PC-9 (cell line): ENCODE results near the gene MAGI1. TPM values are rescaled to one million over a fixed set of nuclear protein-coding genes. Genes with fewer than 3 reads are reported as not detected.
"Not testable (repeated sequence)": the region's sequence is repeated elsewhere in the genome, so short reads cannot be mapped to it uniquely, and the experiment has no call there.

Experiments used
- BruUV-seq: library from RNA; stranded (reverse); fragments of 400-500 nt; replicated peaks from 2 replicates; lab custom pipeline; 2021; lab: Mats Ljungman, UMichigan
- CTCF ChIA-PET: fragments of 300-600 bp; sonication (Branson Sonifier 250); formaldehyde crosslinking; loops from one replicate; lab custom pipeline; 2022; ENCODE audit warnings: antibody characterized with exemption; lab: Charles Lee
- POLR2A ChIA-PET: fragments of 300-600 bp; sonication (Branson Sonifier 250); formaldehyde crosslinking; loops from one replicate; lab custom pipeline; 2022; ENCODE audit warnings: antibody characterized with exemption; ENCODE audit not compliant: unreplicated experiment; lab: Charles Lee
- DNase-seq, 2 experiments: peaks; one replicate each; pipeline versions ENCODE4 v3.0.0 to v3.0.0-alpha.2; 2015 to 2022; ENCODE audit warnings: mixed read lengths in 1 of 2
- H2AFZ ChIP-seq: fragments of 200-600 bp; sonication (generic); 2 replicates; pipeline ENCODE4 v1.8.1; 2017; ENCODE audit warnings: antibody characterized with exemption
- H3F3A ChIP-seq: fragments of 200-600 bp; sonication (generic); 2 replicates; pipeline ENCODE4 v1.8.1; 2017; ENCODE audit warnings: antibody characterized with exemption, mild to moderate bottlenecking, low read depth; ENCODE audit not compliant: insufficient read depth
- H3K27ac ChIP-seq: fragments of 200-600 bp; sonication (generic); 2 replicates; pipeline ENCODE4 v1.6.1; 2016; ENCODE audit warnings: mixed run types
- H3K27me3 ChIP-seq: fragments of 200-600 bp; sonication (generic); 2 replicates; pipeline ENCODE4 v1.6.1; 2016; ENCODE audit warnings: low read depth, mixed run types; ENCODE audit not compliant: insufficient read depth
- H3K36me3 ChIP-seq: fragments of 200-600 bp; sonication (generic); 2 replicates; pipeline ENCODE4 v1.6.1; 2016; ENCODE audit warnings: low read depth, mixed run types
- H3K4me1 ChIP-seq: fragments of 200-600 bp; sonication (generic); replicated peaks from 2 replicates; pipeline ENCODE4 v1.6.1; 2016; ENCODE audit warnings: mixed run types; ENCODE audit not compliant: insufficient read depth
- H3K4me2 ChIP-seq: fragments of 200-600 bp; sonication (generic); 2 replicates; pipeline ENCODE4 v1.6.1; 2017; ENCODE audit warnings: mixed run types
- H3K4me3 ChIP-seq: fragments of 200-600 bp; sonication (generic); 2 replicates; pipeline ENCODE4 v1.6.1; 2016; ENCODE audit warnings: mixed run types
- H3K79me2 ChIP-seq: fragments of 200-600 bp; sonication (generic); 2 replicates; pipeline ENCODE4 v1.6.1; 2017; ENCODE audit warnings: low read depth, mixed run types
- H3K9me2 ChIP-seq: fragments of 200-600 bp; sonication (generic); 2 replicates; pipeline ENCODE4 v1.8.1; 2017; ENCODE audit warnings: mild to moderate bottlenecking; ENCODE audit not compliant: insufficient read depth
- H3K9me3 ChIP-seq: fragments of 200-600 bp; sonication (generic); 2 replicates; pipeline ENCODE4 v1.8.1; 2016; ENCODE audit warnings: low read depth; ENCODE audit not compliant: insufficient read depth
- H4K20me1 ChIP-seq: fragments of 200-600 bp; sonication (generic); 2 replicates; pipeline ENCODE4 v1.8.1; 2017; ENCODE audit not compliant: insufficient read depth
- EZH2 ChIP-seq: fragments of 200-600 bp; sonication (generic); IDR thresholded peaks from 2 replicates; pipeline ENCODE4 v1.8.0; 2017; ENCODE audit warnings: antibody characterized with exemption, low read depth
- intact Hi-C: fragments of 100-400 bp; cut with micrococcal nuclease; formaldehyde crosslinking; loops from one replicate; pipeline ENCODE4 v1.10.0; 2022; ENCODE audit not compliant: unreplicated experiment
- total RNA-seq: library from RNA; stranded (reverse); gene quantifications from 2 replicates; pipeline ENCODE4 v1.2.3, GENCODE V29; 2021
- TF ChIP-seq, protein P1 (sequence below): fragments of 200-600 bp; sonication (generic); conservative IDR thresholded peaks from 2 replicates; pipeline ENCODE4 v1.6.1; 2017; ENCODE audit warnings: mixed run types, antibody characterized with exemption, mild to moderate bottlenecking, moderate library complexity

The MAGI1 gene
- total RNA-seq, 1 experiment from 2014 or later, result 23.3 TPM

DNA sequence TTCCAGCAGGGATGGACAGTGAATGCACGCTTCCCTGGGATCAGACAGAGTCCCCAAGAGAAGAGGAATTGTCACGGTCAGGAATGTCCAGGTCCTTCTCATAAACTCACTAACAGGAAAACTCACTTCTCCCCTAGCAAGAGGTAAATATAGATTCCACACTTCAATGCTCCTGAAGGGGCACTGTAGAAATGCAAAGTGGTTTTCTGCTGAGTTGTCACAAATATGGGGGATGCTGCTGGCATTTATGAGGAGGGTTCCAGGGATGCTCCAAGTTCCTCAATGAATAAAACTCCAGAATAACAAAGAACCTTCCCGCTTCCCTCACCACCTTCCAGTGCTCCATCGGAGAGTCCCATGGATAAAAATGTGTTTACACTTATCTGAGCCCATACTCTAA is 423.4 kb downstream of the MAGI1 start:
- H2AFZ ChIP-seq, result no peak overlapping the region
- no peaks in the 10 kb centered on the region for H3K27me3 ChIP-seq
- intact Hi-C loops, result no loop called here
- ChIA-PET CTCF (no interaction called here), POLR2A (no interaction called here)
- no peak overlapping the region for H3K4me2 ChIP-seq
- H3K36me3 ChIP-seq, result no peaks in the 10 kb centered on the region
- no peak for DNase-seq
- no peaks in the 10 kb centered on the region for H3K79me2 ChIP-seq
- no TSS peak for BruUV-seq
- no peak overlapping the region for H3K27ac ChIP-seq
- H3K9me3 ChIP-seq, result no peaks in the 10 kb centered on the region
- no peaks in the 10 kb centered on the region; the same call in 1 of the 2 replicates for H4K20me1 ChIP-seq
- TF ChIP-seq, protein P1, sequence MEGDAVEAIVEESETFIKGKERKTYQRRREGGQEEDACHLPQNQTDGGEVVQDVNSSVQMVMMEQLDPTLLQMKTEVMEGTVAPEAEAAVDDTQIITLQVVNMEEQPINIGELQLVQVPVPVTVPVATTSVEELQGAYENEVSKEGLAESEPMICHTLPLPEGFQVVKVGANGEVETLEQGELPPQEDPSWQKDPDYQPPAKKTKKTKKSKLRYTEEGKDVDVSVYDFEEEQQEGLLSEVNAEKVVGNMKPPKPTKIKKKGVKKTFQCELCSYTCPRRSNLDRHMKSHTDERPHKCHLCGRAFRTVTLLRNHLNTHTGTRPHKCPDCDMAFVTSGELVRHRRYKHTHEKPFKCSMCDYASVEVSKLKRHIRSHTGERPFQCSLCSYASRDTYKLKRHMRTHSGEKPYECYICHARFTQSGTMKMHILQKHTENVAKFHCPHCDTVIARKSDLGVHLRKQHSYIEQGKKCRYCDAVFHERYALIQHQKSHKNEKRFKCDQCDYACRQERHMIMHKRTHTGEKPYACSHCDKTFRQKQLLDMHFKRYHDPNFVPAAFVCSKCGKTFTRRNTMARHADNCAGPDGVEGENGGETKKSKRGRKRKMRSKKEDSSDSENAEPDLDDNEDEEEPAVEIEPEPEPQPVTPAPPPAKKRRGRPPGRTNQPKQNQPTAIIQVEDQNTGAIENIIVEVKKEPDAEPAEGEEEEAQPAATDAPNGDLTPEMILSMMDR, result no peak
- TF ChIP-seq EZH2, result no peak
- no peaks in the 10 kb centered on the region for H3K4me1 ChIP-seq
- H3F3A ChIP-seq, result no peaks in the 10 kb centered on the region
- H3K9me2 ChIP-seq, result no peaks in the 10 kb centered on the region
- H3K4me3 ChIP-seq, result no peak overlapping the region

DNA sequence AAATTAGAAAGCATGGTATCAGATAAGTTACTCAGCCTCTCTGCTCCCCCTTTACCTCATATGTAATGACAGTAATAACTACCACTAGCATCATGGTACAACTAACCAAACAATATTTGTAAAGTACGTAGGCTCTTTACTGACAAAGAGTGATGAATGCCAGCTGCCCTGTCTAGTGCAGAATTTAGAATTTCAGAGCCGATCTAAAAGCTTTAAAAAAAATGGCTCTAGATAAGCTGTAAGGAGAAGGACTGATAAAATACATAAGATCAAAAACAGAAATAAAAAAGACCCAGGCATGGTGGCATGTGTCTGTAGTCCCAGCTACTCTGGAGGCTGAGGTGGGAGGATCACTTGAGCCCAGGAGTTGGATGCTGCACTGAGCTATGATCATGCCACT is 424.1 kb downstream of the MAGI1 start:
- CTCF ChIA-PET, result no interaction called here
- no peaks in the 10 kb centered on the region for H3K27me3 ChIP-seq
- H2AFZ ChIP-seq, result no peak overlapping the region
- H3F3A ChIP-seq, result no peaks in the 10 kb centered on the region
- intact Hi-C loops, result no loop called here
- H3K4me2 ChIP-seq, result no peak overlapping the region
- no peaks in the 10 kb centered on the region for H3K79me2 ChIP-seq
- no peaks in the 10 kb centered on the region for H3K36me3 ChIP-seq
- no peak for DNase-seq
- no TSS peak for BruUV-seq
- no peaks in the 10 kb centered on the region for H3K4me1 ChIP-seq
- no peak overlapping the region for H3K27ac ChIP-seq
- H3K9me3 ChIP-seq, result no peaks in the 10 kb centered on the region
- no peak overlapping the region for H3K4me3 ChIP-seq
- no peaks in the 10 kb centered on the region for H3K9me2 ChIP-seq
- POLR2A ChIA-PET, result no interaction called here
- TF ChIP-seq EZH2, result no peak
- TF ChIP-seq, protein P1, result no peak
- no peaks in the 10 kb centered on the region; the same call in 1 of the 2 replicates for H4K20me1 ChIP-seq

DNA sequence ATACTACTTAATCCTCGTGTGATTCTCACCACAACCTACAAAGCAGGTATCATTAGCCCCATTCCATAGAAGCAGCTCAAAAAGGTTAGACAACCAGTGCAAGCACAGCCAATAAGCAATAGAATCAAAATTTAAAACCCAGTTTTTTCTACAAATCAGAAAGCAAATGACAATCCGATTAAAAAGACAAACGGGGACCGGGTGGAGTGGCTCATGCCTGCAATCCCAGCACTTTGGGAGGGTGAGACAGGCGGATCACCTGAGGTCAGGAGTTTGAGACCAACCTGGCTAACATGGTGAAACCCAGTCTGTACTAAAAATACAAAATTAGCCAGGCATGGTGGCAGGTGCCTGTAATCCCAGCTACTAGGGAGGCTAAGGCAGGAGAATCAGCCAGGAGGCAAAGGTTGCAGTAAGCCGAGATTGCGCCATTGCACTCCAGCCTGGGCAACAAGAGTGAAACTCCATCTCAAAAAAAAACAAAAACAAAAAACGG is 430.7 kb downstream of the MAGI1 start:
- CTCF ChIA-PET, H3K79me2 ChIP-seq, H3K36me3 ChIP-seq, H3K9me3 ChIP-seq, DNase-seq, H3K4me2 ChIP-seq, H3K27me3 ChIP-seq, BruUV-seq, H3F3A ChIP-seq, H3K27ac ChIP-seq, H2AFZ ChIP-seq, H3K9me2 ChIP-seq, H3K4me3 ChIP-seq, intact Hi-C loops: not testable (repeated sequence)
- H4K20me1 ChIP-seq, result peaks cover 25% of the 10 kb centered on the region; the same call in 1 of the 2 replicates
- peaks cover 20% of the 10 kb centered on the region for H3K4me1 ChIP-seq
- POLR2A ChIA-PET, result interaction anchor here (0.6 kb wide), 1 partner anchor 445 kb away, joined by 4 read pairs; no protein-coding TSS in a partner anchor

DNA sequence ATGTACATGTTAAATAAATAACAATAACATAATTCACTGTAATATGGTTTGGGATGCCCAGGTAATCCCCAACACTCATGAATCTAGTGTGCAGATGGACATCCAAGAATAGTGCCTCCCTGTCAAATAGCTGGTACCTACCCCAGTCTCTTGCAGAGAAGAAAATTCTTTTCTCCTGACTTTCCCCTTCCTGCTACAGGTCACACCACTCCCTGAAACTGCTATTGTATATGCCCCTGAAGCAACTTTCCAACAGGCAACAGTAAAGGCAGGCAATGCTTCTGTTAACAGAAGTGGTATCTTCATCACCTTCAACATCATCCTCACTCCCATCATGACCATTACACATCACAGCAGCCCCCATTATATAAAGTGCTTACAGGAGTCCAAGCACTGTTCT is 431.6 kb downstream of the MAGI1 start:
- Histone ChIP-seq H3K4me1 (peaks cover 20% of the 10 kb centered on the region), H3K4me3 (no peak overlapping the region), H4K20me1 (peaks cover 25% of the 10 kb centered on the region; the same call in 1 of the 2 replicates), H3K79me2 (no peaks in the 10 kb centered on the region), H2AFZ (no peak overlapping the region), H3K27me3 (no peaks in the 10 kb centered on the region), H3K36me3 (no peaks in the 10 kb centered on the region), H3K4me2 (no peak overlapping the region; the same call in 1 of the 2 replicates), H3K9me2 (no peaks in the 10 kb centered on the region), H3K9me3 (no peaks in the 10 kb centered on the region), H3K27ac (no peak overlapping the region), H3F3A (no peaks in the 10 kb centered on the region)
- peak in 1 of 2 experiments; percentile 51 for DNase-seq
- TF ChIP-seq, protein P1, result no peak
- TF ChIP-seq EZH2, result no peak
- BruUV-seq, result no TSS peak
- POLR2A ChIA-PET, result interaction anchor here (0.6 kb wide), 1 partner anchor 231 kb away, joined by 5 read pairs; no protein-coding TSS in a partner anchor
- CTCF ChIA-PET, result no interaction called here
- intact Hi-C loops, result no loop called here
